Measurements from ENCODE around the gene FOXJ3.

- TF ChIP-seq REST (IDR thresholded peaks at IDR 0.05) (no peak), SP1 (IDR thresholded peaks at IDR 0.05) (no peak), RAD21 (IDR thresholded peaks at IDR 0.05) (no peak), TAF1 (conservative IDR thresholded peaks at IDR 0.05) (no peak), CTCF (IDR thresholded peaks at IDR 0.05; ENCODE audit: low read depth, low read length, missing input control) (no peak), FOXA1 (IDR thresholded peaks at IDR 0.05) (no peak), GABPA (IDR thresholded peaks at IDR 0.05 in 1 of 2, conservative IDR thresholded peaks at IDR 0.05 in 1 of 2) (no peak)
- TF ChIP-seq, protein P1, sequence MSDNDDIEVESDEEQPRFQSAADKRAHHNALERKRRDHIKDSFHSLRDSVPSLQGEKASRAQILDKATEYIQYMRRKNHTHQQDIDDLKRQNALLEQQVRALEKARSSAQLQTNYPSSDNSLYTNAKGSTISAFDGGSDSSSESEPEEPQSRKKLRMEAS (IDR thresholded peaks at IDR 0.05), result no peak
These were observed 166.7 kb downstream of the FOXJ3 start for GRCh38 chr1:42168391-42168670.
